Measurements from ENCODE around the gene TGFBR1.

Gene TGFBR1

GRCh38 chr9:99069546-99069945 lies 35.4 kb upstream of the TGFBR1 start:
- DNase-seq (ENCODE audit: extremely low read depth, low read depth): no peak
- TF ChIP-seq CTCF (IDR thresholded peaks at IDR 0.05; ENCODE audit: low read depth, low read length, missing control alignments): no peak
- no peak overlapping the region for H3K4me3 ChIP-seq (replicated peaks; ENCODE audit: low read depth, low read length)

GRCh38 chr9:99070681-99071080 lies 34.2 kb upstream of the TGFBR1 start:
- no peak overlapping the region for H3K4me3 ChIP-seq (replicated peaks; ENCODE audit: low read depth, low read length)
- no peak for DNase-seq (ENCODE audit: extremely low read depth, low read depth)
- TF ChIP-seq CTCF (IDR thresholded peaks at IDR 0.05; ENCODE audit: low read depth, low read length, missing control alignments): no peak

DNA sequence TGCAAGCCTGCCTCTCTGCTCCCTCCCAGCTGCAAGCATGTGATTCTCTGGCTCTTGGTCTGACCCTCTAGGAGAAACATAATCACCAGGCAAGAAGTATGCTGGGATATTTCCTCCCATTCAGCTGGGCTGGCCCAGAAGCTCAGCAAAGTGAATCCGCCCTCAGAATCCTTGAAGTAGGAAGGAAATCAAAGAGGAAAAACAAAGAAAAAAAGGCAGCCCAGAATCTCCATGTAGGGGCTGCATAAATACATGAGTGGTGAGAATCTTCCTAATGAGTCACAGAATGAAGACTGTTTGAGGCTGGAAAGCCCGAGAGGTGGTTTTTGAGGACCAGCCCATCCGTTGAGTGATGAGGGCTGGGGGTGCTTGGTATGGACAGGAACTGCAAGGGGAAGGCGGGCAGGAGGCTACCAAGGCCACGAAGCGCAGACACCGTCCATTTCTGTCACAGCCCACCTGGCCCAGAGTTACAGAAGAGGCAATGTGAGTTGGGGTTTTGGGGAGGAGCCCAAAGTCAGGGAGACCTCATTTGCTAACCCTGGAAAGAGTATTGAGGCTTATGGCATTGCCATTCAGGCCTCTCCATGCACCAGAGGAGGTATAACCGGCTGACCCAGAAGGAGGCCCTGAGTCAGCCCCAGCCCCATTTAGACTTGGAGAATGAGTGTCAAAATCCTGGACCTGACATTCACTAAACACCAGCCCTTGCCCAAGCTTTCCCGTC lies 33.4 kb upstream of the TGFBR1 start:
- DNase-seq (ENCODE audit: extremely low read depth, low read depth): no peak

DNA sequence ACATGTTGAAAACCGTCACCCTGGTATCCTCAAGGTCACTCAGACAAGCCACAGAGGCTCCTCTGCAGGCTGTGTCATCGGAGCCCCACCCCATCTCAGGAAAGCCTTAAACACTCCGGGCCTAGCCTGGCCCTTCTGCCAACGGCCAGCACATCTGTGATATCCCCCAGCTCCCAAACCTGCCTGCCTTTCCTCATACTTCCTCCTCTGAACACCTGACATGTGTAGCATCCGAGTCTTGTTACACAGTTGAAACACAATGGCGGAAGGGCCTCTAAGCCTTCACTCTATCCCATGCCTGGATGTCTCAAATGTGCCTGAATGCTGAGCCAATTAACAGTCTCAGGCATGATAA lies 32.9 kb upstream of the TGFBR1 start:
- DNase-seq (ENCODE audit: extremely low read depth, low read depth): no peak
- TF ChIP-seq CTCF (IDR thresholded peaks at IDR 0.05; ENCODE audit: low read depth, low read length, missing control alignments): no peak
- no peak overlapping the region for H3K4me3 ChIP-seq (replicated peaks; ENCODE audit: low read depth, low read length)

More for the DNA sequence above, 33.4 kb upstream of the TGFBR1 start:
- no peak overlapping the region for H3K4me3 ChIP-seq (replicated peaks; ENCODE audit: low read depth, low read length)
- no peak for TF ChIP-seq CTCF (IDR thresholded peaks at IDR 0.05; ENCODE audit: low read depth, low read length, missing control alignments)

GRCh38 chr9:99073347-99073746 lies 31.6 kb upstream of the TGFBR1 start:
- no peak overlapping the region for H3K4me3 ChIP-seq (replicated peaks; ENCODE audit: low read depth, low read length)
- no peak for TF ChIP-seq CTCF (IDR thresholded peaks at IDR 0.05; ENCODE audit: low read depth, low read length, missing control alignments)
- DNase-seq (ENCODE audit: extremely low read depth, low read depth): no peak

- H3K4me3 ChIP-seq (replicated peaks; ENCODE audit: low read depth, low read length): no peak overlapping the region
- no peak for DNase-seq (ENCODE audit: extremely low read depth, low read depth)
- no peak for TF ChIP-seq CTCF (IDR thresholded peaks at IDR 0.05; ENCODE audit: low read depth, low read length, missing control alignments)
These were observed 30.7 kb upstream of the TGFBR1 start for GRCh38 chr9:99073985-99074901.

Measured in HFF-Myc (cell line).